DOHH2 (cell line): Measurements from ENCODE around the gene LARGE1.
"Not testable (repeated sequence)": the region's sequence is repeated elsewhere in the genome, so short reads cannot be mapped to it uniquely, and the experiment has no call there.

ENCODE experiments used
- H3F3A ChIP-seq: fragments of 200-600 bp; sonication (generic), shearing (Covaris generic); 2 replicates; pipeline ENCODE4 v1.6.0; 2016; ENCODE audit warnings: antibody characterized with exemption, mild to moderate bottlenecking; ENCODE audit not compliant: control insufficient read depth, insufficient read depth
- H3K27ac ChIP-seq: fragments of 200-600 bp; sonication (generic); 2 replicates; pipeline ENCODE4 v1.5.1; 2014; ENCODE audit warnings: low read depth, mild to moderate bottlenecking, low read length, moderate library complexity
- H3K27me3 ChIP-seq: fragments of 200-600 bp; sonication (generic); 2 replicates; pipeline ENCODE4 v1.6.1; 2014; ENCODE audit warnings: mild to moderate bottlenecking, low read length, mixed read lengths; ENCODE audit not compliant: control insufficient read depth
- H3K36me3 ChIP-seq: fragments of 200-600 bp; sonication (generic); 2 replicates; pipeline ENCODE4 v1.6.1; 2014; ENCODE audit warnings: mild to moderate bottlenecking, low read length, moderate library complexity, mixed read lengths; ENCODE audit not compliant: control insufficient read depth
- H3K4me1 ChIP-seq: fragments of 200-600 bp; sonication (generic); 2 replicates; pipeline ENCODE4 v1.6.1; 2014; ENCODE audit warnings: mild to moderate bottlenecking, low read length, mixed read lengths; ENCODE audit not compliant: control insufficient read depth
- H3K4me2 ChIP-seq: fragments of 200-600 bp; sonication (generic); 2 replicates; pipeline ENCODE4 v1.6.0; 2014; ENCODE audit warnings: mild to moderate bottlenecking, low read length, moderate library complexity
- H3K4me3 ChIP-seq: fragments of 200-600 bp; sonication (generic); 2 replicates; pipeline ENCODE4 v1.5.1; 2014; ENCODE audit warnings: mild to moderate bottlenecking, low read length, mixed read lengths
- H3K79me2 ChIP-seq: fragments of 200-600 bp; sonication (generic); 2 replicates; pipeline ENCODE4 v1.6.1; 2014; ENCODE audit warnings: mild to moderate bottlenecking, low read length, mixed read lengths; ENCODE audit not compliant: control insufficient read depth
- H3K9me2 ChIP-seq: fragments of 200-600 bp; sonication (generic); replicated peaks from 2 replicates; pipeline ENCODE4 v1.6.1; 2014; ENCODE audit warnings: mild to moderate bottlenecking, low read length, mixed read lengths; ENCODE audit not compliant: control insufficient read depth
- H3K9me3 ChIP-seq: fragments of 200-600 bp; sonication (generic); 2 replicates; pipeline ENCODE4 v1.6.1; 2014; ENCODE audit warnings: antibody characterized with exemption, low read length, mixed read lengths; ENCODE audit not compliant: control insufficient read depth, insufficient read depth
- H4K20me1 ChIP-seq: fragments of 200-600 bp; sonication (generic); 2 replicates; pipeline ENCODE4 v1.6.0; 2014; ENCODE audit warnings: low read depth, mild to moderate bottlenecking, antibody characterized with exemption, low read length, moderate library complexity; ENCODE audit not compliant: control insufficient read depth, insufficient read depth
- CTCF ChIP-seq: fragments of 200-600 bp; sonication (generic); IDR thresholded peaks from one replicate; pipeline ENCODE4 v1.5.1; 2014; ENCODE audit warnings: antibody characterized with exemption, mild to moderate bottlenecking, low read depth, low read length; ENCODE audit not compliant: poor library complexity, severe bottlenecking
- EZH2phosphoT487 ChIP-seq: fragments of 200-600 bp; sonication (generic); IDR thresholded peaks from 2 replicates; pipeline ENCODE4 v1.6.1; 2017; ENCODE audit warnings: borderline replicate concordance, mild to moderate bottlenecking, antibody characterized with exemption, low read length, moderate library complexity, mixed read lengths

The LARGE1 gene

GRCh38 chr22:33380789-33381530 is 539.3 kb downstream of the LARGE1 start:
- no peak for TF ChIP-seq EZH2phosphoT487
- no peak for TF ChIP-seq CTCF
- Histone ChIP-seq H3K9me3 (no peaks in the 10 kb centered on the region), H3K36me3 (no peaks in the 10 kb centered on the region), H3K9me2 (no peaks in the 10 kb centered on the region), H4K20me1 (no peaks in the 10 kb centered on the region), H3K27me3 (peaks cover 4% of the 10 kb centered on the region; the same call in 1 of the 2 replicates), H3K27ac (no peak overlapping the region), H3F3A (no peaks in the 10 kb centered on the region), H3K79me2 (no peaks in the 10 kb centered on the region), H3K4me1 (no peaks in the 10 kb centered on the region), H3K4me3 (no peak overlapping the region), H3K4me2 (no peak overlapping the region)

GRCh38 chr22:33379836-33380235 is 540.4 kb downstream of the LARGE1 start:
- H3K4me1 ChIP-seq = no peaks in the 10 kb centered on the region
- no peaks in the 10 kb centered on the region for H3K9me2 ChIP-seq
- TF ChIP-seq EZH2phosphoT487 = no peak
- no peak for TF ChIP-seq CTCF
- H4K20me1 ChIP-seq = no peaks in the 10 kb centered on the region
- no peaks in the 10 kb centered on the region for H3K79me2 ChIP-seq
- no peaks in the 10 kb centered on the region for H3K9me3 ChIP-seq
- H3K4me3 ChIP-seq = no peak overlapping the region
- no peak overlapping the region for H3K27ac ChIP-seq
- H3K36me3 ChIP-seq = no peaks in the 10 kb centered on the region
- no peak overlapping the region for H3K4me2 ChIP-seq
- peaks cover 4% of the 10 kb centered on the region; the same call in 1 of the 2 replicates for H3K27me3 ChIP-seq
- H3F3A ChIP-seq = no peaks in the 10 kb centered on the region

- H3K4me2 ChIP-seq = no peak overlapping the region
- no peaks in the 10 kb centered on the region for H3K4me1 ChIP-seq
- H3K79me2 ChIP-seq = no peaks in the 10 kb centered on the region
- no peaks in the 10 kb centered on the region for H4K20me1 ChIP-seq
- H3K9me3 ChIP-seq = no peaks in the 10 kb centered on the region
- H3F3A ChIP-seq = no peaks in the 10 kb centered on the region
- H3K4me3 ChIP-seq = no peak overlapping the region
- no peak overlapping the region for H3K27ac ChIP-seq
- TF ChIP-seq EZH2phosphoT487 (no peak), CTCF (no peak)
- H3K9me2 ChIP-seq = no peaks in the 10 kb centered on the region
- peaks cover 4% of the 10 kb centered on the region for H3K27me3 ChIP-seq
- H3K36me3 ChIP-seq = no peaks in the 10 kb centered on the region
These were observed 547.4 kb downstream of the LARGE1 start for GRCh38 chr22:33372875-33373274.

- H3K4me1 ChIP-seq, H3K27ac ChIP-seq: not testable (repeated sequence)
These were observed 557.0 kb downstream of the LARGE1 start for GRCh38 chr22:33363256-33363655.

More at GRCh38 chr22:33363256-33363655, 557.0 kb downstream of the LARGE1 start:
- not testable (repeated sequence) for H3K4me2 ChIP-seq, H3K27me3 ChIP-seq, H3K4me3 ChIP-seq, H3F3A ChIP-seq, H4K20me1 ChIP-seq, H3K79me2 ChIP-seq, H3K9me3 ChIP-seq, H3K9me2 ChIP-seq, H3K36me3 ChIP-seq
